ENCODE results near the gene DCBLD2. TPM values are rescaled to one million over a fixed set of nuclear protein-coding genes. Genes with fewer than 3 reads are reported as not detected.
A peak's percentile ranks its signal among the peaks of the same experiment; 100 is the strongest.

DCBLD2 gene
- total and polyA plus RNA-seq, 2 of the 13 experiments (the other 11 are each of a cell fraction or from before 2014, with no cell fraction given): 43.8 to 56.9 TPM

DNA sequence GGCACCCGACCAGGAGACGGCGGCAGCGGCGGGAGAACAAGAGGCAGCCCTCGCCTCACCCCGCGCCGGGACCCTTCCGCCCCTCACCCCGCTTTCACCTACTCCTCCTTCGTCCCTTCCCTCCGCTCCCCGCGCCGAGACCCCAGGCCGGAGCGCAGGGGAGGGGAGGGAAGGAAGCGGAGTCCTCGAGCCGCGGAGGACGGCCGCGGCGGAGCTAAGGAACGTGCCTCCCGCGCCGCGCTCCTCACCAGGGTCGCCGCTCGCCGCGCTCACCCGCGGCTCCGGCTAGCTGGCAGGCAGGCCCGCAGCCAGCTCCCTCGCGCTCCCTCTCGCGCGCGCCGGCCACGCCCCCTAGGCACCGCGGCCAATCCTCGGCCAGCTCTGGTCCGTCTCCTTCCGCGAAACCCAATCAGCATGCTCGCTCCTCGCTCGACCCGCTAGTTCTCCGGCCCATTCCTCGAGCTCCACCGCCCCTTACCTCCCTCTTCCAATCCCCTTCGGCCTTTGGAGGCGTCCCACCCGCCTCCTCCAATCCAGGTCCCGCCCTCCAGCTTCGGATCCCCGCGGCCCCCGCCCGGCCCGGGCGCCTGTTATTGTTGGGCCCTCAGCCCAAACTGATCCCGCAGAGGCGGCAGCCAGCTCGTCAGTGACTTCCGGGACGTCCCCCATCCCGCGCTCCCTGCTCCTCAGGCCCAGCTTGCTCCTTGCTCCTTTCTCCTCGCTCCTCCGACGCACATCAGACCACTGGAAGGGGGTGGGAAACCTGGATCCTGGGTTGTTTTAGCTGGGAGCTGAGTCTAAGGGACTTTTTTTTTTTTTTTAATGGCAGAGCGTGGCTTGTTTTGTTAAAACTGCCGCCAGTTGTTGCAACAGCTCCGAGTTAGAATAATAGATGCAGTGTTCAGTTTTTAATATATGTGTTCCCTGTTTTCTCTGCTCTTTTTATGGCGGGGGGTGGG lies at the start of gene DCBLD2 (continued):
- TF ChIP-seq, protein P1, sequence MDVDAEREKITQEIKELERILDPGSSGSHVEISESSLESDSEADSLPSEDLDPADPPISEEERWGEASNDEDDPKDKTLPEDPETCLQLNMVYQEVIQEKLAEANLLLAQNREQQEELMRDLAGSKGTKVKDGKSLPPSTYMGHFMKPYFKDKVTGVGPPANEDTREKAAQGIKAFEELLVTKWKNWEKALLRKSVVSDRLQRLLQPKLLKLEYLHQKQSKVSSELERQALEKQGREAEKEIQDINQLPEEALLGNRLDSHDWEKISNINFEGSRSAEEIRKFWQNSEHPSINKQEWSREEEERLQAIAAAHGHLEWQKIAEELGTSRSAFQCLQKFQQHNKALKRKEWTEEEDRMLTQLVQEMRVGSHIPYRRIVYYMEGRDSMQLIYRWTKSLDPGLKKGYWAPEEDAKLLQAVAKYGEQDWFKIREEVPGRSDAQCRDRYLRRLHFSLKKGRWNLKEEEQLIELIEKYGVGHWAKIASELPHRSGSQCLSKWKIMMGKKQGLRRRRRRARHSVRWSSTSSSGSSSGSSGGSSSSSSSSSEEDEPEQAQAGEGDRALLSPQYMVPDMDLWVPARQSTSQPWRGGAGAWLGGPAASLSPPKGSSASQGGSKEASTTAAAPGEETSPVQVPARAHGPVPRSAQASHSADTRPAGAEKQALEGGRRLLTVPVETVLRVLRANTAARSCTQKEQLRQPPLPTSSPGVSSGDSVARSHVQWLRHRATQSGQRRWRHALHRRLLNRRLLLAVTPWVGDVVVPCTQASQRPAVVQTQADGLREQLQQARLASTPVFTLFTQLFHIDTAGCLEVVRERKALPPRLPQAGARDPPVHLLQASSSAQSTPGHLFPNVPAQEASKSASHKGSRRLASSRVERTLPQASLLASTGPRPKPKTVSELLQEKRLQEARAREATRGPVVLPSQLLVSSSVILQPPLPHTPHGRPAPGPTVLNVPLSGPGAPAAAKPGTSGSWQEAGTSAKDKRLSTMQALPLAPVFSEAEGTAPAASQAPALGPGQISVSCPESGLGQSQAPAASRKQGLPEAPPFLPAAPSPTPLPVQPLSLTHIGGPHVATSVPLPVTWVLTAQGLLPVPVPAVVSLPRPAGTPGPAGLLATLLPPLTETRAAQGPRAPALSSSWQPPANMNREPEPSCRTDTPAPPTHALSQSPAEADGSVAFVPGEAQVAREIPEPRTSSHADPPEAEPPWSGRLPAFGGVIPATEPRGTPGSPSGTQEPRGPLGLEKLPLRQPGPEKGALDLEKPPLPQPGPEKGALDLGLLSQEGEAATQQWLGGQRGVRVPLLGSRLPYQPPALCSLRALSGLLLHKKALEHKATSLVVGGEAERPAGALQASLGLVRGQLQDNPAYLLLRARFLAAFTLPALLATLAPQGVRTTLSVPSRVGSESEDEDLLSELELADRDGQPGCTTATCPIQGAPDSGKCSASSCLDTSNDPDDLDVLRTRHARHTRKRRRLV (CRISPR knock-in tag; IDR thresholded peaks at IDR 0.05): no peak
- TF ChIP-seq MATR3 (CRISPR knock-in tag; IDR thresholded peaks at IDR 0.05): no peak
- TF ChIP-seq, protein P2, sequence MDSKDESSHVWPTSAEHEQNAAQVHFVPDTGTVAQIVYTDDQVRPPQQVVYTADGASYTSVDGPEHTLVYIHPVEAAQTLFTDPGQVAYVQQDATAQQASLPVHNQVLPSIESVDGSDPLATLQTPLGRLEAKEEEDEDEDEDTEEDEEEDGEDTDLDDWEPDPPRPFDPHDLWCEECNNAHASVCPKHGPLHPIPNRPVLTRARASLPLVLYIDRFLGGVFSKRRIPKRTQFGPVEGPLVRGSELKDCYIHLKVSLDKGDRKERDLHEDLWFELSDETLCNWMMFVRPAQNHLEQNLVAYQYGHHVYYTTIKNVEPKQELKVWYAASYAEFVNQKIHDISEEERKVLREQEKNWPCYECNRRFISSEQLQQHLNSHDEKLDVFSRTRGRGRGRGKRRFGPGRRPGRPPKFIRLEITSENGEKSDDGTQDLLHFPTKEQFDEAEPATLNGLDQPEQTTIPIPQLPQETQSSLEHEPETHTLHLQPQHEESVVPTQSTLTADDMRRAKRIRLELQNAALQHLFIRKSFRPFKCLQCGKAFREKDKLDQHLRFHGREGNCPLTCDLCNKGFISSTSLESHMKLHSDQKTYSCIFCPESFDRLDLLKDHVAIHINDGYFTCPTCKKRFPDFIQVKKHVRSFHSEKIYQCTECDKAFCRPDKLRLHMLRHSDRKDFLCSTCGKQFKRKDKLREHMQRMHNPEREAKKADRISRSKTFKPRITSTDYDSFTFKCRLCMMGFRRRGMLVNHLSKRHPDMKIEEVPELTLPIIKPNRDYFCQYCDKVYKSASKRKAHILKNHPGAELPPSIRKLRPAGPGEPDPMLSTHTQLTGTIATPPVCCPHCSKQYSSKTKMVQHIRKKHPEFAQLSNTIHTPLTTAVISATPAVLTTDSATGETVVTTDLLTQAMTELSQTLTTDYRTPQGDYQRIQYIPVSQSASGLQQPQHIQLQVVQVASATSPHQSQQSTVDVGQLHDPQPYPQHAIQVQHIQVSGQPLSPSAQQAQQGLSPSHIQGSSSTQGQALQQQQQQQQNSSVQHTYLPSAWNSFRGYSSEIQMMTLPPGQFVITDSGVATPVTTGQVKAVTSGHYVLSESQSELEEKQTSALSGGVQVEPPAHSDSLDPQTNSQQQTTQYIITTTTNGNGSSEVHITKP (CRISPR knock-in tag; IDR thresholded peaks at IDR 0.05; ENCODE audit: low read depth): no peak
- peak; percentile 85 for TF ChIP-seq ZNF605 (CRISPR knock-in tag; IDR thresholded peaks at IDR 0.05)
- TF ChIP-seq, protein P3, sequence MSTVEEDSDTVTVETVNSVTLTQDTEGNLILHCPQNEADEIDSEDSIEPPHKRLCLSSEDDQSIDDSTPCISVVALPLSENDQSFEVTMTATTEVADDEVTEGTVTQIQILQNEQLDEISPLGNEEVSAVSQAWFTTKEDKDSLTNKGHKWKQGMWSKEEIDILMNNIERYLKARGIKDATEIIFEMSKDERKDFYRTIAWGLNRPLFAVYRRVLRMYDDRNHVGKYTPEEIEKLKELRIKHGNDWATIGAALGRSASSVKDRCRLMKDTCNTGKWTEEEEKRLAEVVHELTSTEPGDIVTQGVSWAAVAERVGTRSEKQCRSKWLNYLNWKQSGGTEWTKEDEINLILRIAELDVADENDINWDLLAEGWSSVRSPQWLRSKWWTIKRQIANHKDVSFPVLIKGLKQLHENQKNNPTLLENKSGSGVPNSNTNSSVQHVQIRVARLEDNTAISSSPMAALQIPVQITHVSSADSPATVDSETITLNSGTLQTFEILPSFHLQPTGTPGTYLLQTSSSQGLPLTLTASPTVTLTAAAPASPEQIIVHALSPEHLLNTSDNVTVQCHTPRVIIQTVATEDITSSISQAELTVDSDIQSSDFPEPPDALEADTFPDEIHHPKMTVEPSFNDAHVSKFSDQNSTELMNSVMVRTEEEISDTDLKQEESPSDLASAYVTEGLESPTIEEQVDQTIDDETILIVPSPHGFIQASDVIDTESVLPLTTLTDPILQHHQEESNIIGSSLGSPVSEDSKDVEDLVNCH (CRISPR knock-in tag; IDR thresholded peaks at IDR 0.05): no peak
- TF ChIP-seq, protein P4, sequence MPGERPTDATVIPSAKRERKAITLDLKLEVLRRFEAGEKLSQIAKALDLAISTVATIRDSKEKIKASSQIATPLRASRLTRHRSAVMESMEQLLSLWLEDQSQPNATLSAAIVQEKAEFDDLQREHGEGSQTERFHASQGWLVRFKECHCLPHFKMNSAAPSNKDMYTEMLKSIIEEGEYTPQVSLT (CRISPR knock-in tag; IDR thresholded peaks at IDR 0.05; ENCODE audit: borderline replicate concordance, low read depth): no peak
- TF ChIP-seq CREM (IDR thresholded peaks at IDR 0.05): peak; percentile 40
- no peak for TF ChIP-seq CREM (CRISPR knock-in tag; IDR thresholded peaks at IDR 0.05)
- TF ChIP-seq ZNF780A (CRISPR knock-in tag; IDR thresholded peaks at IDR 0.05): no peak
- TF ChIP-seq ISL2 (CRISPR knock-in tag; IDR thresholded peaks at IDR 0.05): no peak
- TF ChIP-seq CENPX (CRISPR knock-in tag; IDR thresholded peaks at IDR 0.05): no peak
- 0 out of 2 replicates have a peak, but pooled peaks have one; percentile 50 for TF ChIP-seq ZSCAN12 (CRISPR knock-in tag; IDR thresholded peaks at IDR 0.05)
- peak; percentile 57 for TF ChIP-seq THAP11 (CRISPR knock-in tag; IDR thresholded peaks at IDR 0.05)
- no peak for TF ChIP-seq HOXA7 (CRISPR knock-in tag; IDR thresholded peaks at IDR 0.05)
- TF ChIP-seq, protein P5, sequence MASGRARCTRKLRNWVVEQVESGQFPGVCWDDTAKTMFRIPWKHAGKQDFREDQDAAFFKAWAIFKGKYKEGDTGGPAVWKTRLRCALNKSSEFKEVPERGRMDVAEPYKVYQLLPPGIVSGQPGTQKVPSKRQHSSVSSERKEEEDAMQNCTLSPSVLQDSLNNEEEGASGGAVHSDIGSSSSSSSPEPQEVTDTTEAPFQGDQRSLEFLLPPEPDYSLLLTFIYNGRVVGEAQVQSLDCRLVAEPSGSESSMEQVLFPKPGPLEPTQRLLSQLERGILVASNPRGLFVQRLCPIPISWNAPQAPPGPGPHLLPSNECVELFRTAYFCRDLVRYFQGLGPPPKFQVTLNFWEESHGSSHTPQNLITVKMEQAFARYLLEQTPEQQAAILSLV (CRISPR knock-in tag; IDR thresholded peaks at IDR 0.05; ENCODE audit: borderline replicate concordance): peak; percentile 71; the same call in 1 of the 2 replicates
- no peak for TF ChIP-seq RCOR2 (CRISPR knock-in tag; IDR thresholded peaks at IDR 0.05)

Data from HepG2 (cell line).